ENCODE measurements around the gene HPCAL4.

- TF ChIP-seq CTCF (IDR thresholded peaks at IDR 0.05): no peak
- TF ChIP-seq EZH2 (IDR thresholded peaks at IDR 0.05): no peak
These were observed 38.6 kb upstream of the HPCAL4 start for GRCh38 chr1:39729842-39730241.

All from neural progenitor cell (in vitro differentiated cells).